CD4-positive, alpha-beta memory T cell (primary cell): ENCODE measurements around the gene RNF111. TPM values are rescaled to one million over a fixed set of nuclear protein-coding genes. Genes with fewer than 3 reads are reported as not detected.
"Not testable (repeated sequence)": the region's sequence is repeated elsewhere in the genome, so short reads cannot be mapped to it uniquely, and the experiment has no call there.

Source experiments
- CTCF ChIA-PET: fragments of 350-600 bp; sonication (Branson Sonifier 250); formaldehyde crosslinking; loops from one replicate; lab custom pipeline; 2021; ENCODE audit warnings: inconsistent platforms; ENCODE audit not compliant: partially characterized antibody; lab: Charles Lee
- POLR2A ChIA-PET: fragments of 350-600 bp; sonication (Branson Sonifier 250); formaldehyde crosslinking; loops from one replicate; lab custom pipeline; 2021; ENCODE audit not compliant: partially characterized antibody; lab: Charles Lee
- DNase-seq, 5 donors: peaks; one replicate each; pipeline versions ENCODE4 v3.0.0 to v3.0.0-alpha.2; 2020 to 2022; ENCODE audit warnings: mixed read lengths in 1 of 5
- H3K27ac ChIP-seq: one replicate; pipeline ENCODE4 v1.7.0; 2013; ENCODE audit warnings: low read depth, low read length
- H3K27me3 ChIP-seq: 2 replicates; pipeline ENCODE4 v1.7.0; 2013; ENCODE audit warnings: mild to moderate bottlenecking, low read length, moderate library complexity; ENCODE audit not compliant: insufficient read depth
- H3K36me3 ChIP-seq: 2 replicates; pipeline ENCODE4 v1.7.0; 2013; ENCODE audit warnings: mild to moderate bottlenecking, low read length, moderate library complexity; ENCODE audit not compliant: insufficient read depth
- H3K4me1 ChIP-seq: 2 replicates; pipeline ENCODE4 v1.7.0; 2013; ENCODE audit warnings: mild to moderate bottlenecking, low read length, moderate library complexity; ENCODE audit not compliant: insufficient read depth
- H3K4me3 ChIP-seq, 2 donors: one replicate each; pipeline ENCODE4 v1.7.0; 2013; ENCODE audit warnings: low read length in 2 of 2, mild to moderate bottlenecking in 1 of 2
- H3K9me3 ChIP-seq, 2 donors: one replicate each; pipeline ENCODE4 v1.7.0; 2013; ENCODE audit warnings: low read length in 2 of 2, control low read depth in 1 of 2; ENCODE audit not compliant: control insufficient read depth in 1 of 2
- H3K27ac Mint-ChIP-seq, 7 donors: one replicate each; pipeline ENCODE4 v1.8.0; 2020 to 2021; ENCODE audit warnings: mixed read lengths in 7 of 7, mild to moderate bottlenecking in 6 of 7, inconsistent platforms in 3 of 7, moderate library complexity in 3 of 7
- H3K27me3 Mint-ChIP-seq, 2 donors: one replicate each; pipeline ENCODE4 v1.8.0; 2020 to 2021; ENCODE audit warnings: mixed read lengths in 2 of 2
- H3K36me3 Mint-ChIP-seq, 2 donors: one replicate each; pipeline ENCODE4 v1.8.0; 2020 to 2021; ENCODE audit warnings: mixed read lengths in 2 of 2, inconsistent platforms in 1 of 2, mild to moderate bottlenecking in 1 of 2
- H3K4me1 Mint-ChIP-seq, 4 donors: one replicate each; pipeline ENCODE4 v1.8.0; 2020 to 2021; ENCODE audit warnings: mixed read lengths in 4 of 4, mild to moderate bottlenecking in 1 of 4
- H3K4me3 Mint-ChIP-seq, 8 donors: one replicate each; pipeline ENCODE4 v1.8.0; 2020 to 2021; ENCODE audit warnings: mixed read lengths in 8 of 8, mild to moderate bottlenecking in 7 of 8, moderate library complexity in 6 of 8, inconsistent platforms in 3 of 8
- H3K9me3 Mint-ChIP-seq, 8 donors: one replicate each; pipeline ENCODE4 v1.8.0; 2020 to 2021; ENCODE audit warnings: mixed read lengths in 8 of 8, mild to moderate bottlenecking in 5 of 8, inconsistent platforms in 3 of 8, moderate library complexity in 1 of 8
- intact Hi-C: fragments of 100-400 bp; cut with micrococcal nuclease; formaldehyde crosslinking; loops from one replicate; pipeline ENCODE4 v1.15.1; 2023
- polyA plus RNA-seq, 2 donors: library from polyadenylated mRNA; unstranded; fragments of 300-500 nt; fragmentation: Illumina TruSeq; gene quantifications; one replicate each; pipeline ENCODE4 v1.2.3, GENCODE V29; 2021
- total RNA-seq, 2 experiments: library from RNA; stranded (reverse); gene quantifications; one replicate each; pipeline ENCODE4 v1.2.3, GENCODE V29; 2021

The RNF111 gene
- total and polyA plus RNA-seq, 4 experiments from 2014 or later, result 11.1 to 60.9 (median 38.6) TPM

GRCh38 chr15:58994906-58995453 lies 7.5 kb downstream of the RNF111 start:
- H3K27me3 Mint-ChIP-seq, result no peaks in the 10 kb centered on the region
- ChIA-PET CTCF (interaction anchor here (0.7 kb wide), 1 partner anchor 13 kb away, joined by 3 read pairs; no protein-coding TSS in a partner anchor), POLR2A (no interaction called here)
- no peaks in the 10 kb centered on the region for H3K27me3 ChIP-seq
- H3K4me1 Mint-ChIP-seq, result peaks cover 30 to 57% (median 43%) of the 10 kb centered on the region in 4 donors
- peaks cover 5% of the 10 kb centered on the region for H3K36me3 ChIP-seq
- peaks cover 30% of the 10 kb centered on the region for H3K4me1 ChIP-seq
- H3K9me3 Mint-ChIP-seq, result no peaks in the 10 kb centered on the region
- peak overlapping the region in 1 of 7 donors; percentile 52 for H3K27ac Mint-ChIP-seq
- H3K36me3 Mint-ChIP-seq, result peaks cover 14 to 31% of the 10 kb centered on the region in 2 donors
- intact Hi-C loops, result no loop called here
- H3K4me3 ChIP-seq, result no peak overlapping the region
- H3K4me3 Mint-ChIP-seq, result peak overlapping the region in 1 of 8 donors; percentile 3
- no peaks in the 10 kb centered on the region for H3K9me3 ChIP-seq
- DNase-seq, result no peak
- H3K27ac ChIP-seq, result no peak overlapping the region

GRCh38 chr15:58999694-59000093 lies 12.2 kb downstream of the RNF111 start:
- Histone ChIP-seq H3K4me1 (peaks cover 10% of the 10 kb centered on the region), H3K36me3 (no peaks in the 10 kb centered on the region), H3K27ac (no peak overlapping the region), H3K27me3 (no peaks in the 10 kb centered on the region), H3K4me3 (no peak overlapping the region), H3K9me3 (no peaks in the 10 kb centered on the region)
- ChIA-PET POLR2A (interaction anchor here (0.8 kb wide), 1 partner anchor 12 kb away, joined by 3 read pairs; the partner anchor contains the start of gene RNF111), CTCF (interaction anchor here (1.0 kb wide), 1 partner anchor 11 kb away, joined by 3 read pairs; no protein-coding TSS in a partner anchor)
- Mint-ChIP-seq H3K4me1 (peaks cover 25 to 58% (median 40%) of the 10 kb centered on the region in 4 donors), H3K27me3 (no peaks in the 10 kb centered on the region), H3K9me3 (no peaks in the 10 kb centered on the region), H3K27ac (peak overlapping the region in 1 of 7 donors; percentile 9), H3K36me3 (peaks cover 12 to 17% of the 10 kb centered on the region in 2 donors), H3K4me3 (peak overlapping the region in 1 of 8 donors; percentile 10)
- no peak for DNase-seq
- intact Hi-C loops, result no loop called here

- H3K27ac ChIP-seq, POLR2A ChIA-PET, H3K27me3 ChIP-seq, intact Hi-C loops, H3K4me3 ChIP-seq, H3K9me3 ChIP-seq, DNase-seq, H3K27me3 Mint-ChIP-seq, H3K4me3 Mint-ChIP-seq, H3K36me3 ChIP-seq, H3K9me3 Mint-ChIP-seq: not testable (repeated sequence)
- CTCF ChIA-PET, result interaction anchor here (1.0 kb wide), 1 partner anchor 11 kb away, joined by 3 read pairs; no protein-coding TSS in a partner anchor
- Mint-ChIP-seq H3K27ac (peak overlapping the region in 1 of 7 donors; percentile 9), H3K36me3 (peaks cover 12 to 17% of the 10 kb centered on the region in 2 donors), H3K4me1 (peaks cover 22 to 58% (median 38%) of the 10 kb centered on the region in 4 donors)
- H3K4me1 ChIP-seq, result peaks cover 10% of the 10 kb centered on the region
Observed at GRCh38 chr15:59000251-59000650, 12.8 kb downstream of the RNF111 start.

- CTCF ChIA-PET, result no interaction called here
- Mint-ChIP-seq H3K4me3 (no peak overlapping the region), H3K36me3 (peaks cover 23 to 28% of the 10 kb centered on the region in 2 donors), H3K9me3 (no peaks in the 10 kb centered on the region), H3K4me1 (peaks cover 23 to 58% (median 45%) of the 10 kb centered on the region in 4 donors), H3K27ac (no peak overlapping the region), H3K27me3 (no peaks in the 10 kb centered on the region)
- Histone ChIP-seq H3K4me1 (no peaks in the 10 kb centered on the region), H3K27ac (no peak overlapping the region), H3K36me3 (no peaks in the 10 kb centered on the region), H3K27me3 (no peaks in the 10 kb centered on the region), H3K9me3 (no peaks in the 10 kb centered on the region), H3K4me3 (no peak overlapping the region)
- intact Hi-C loops, result no loop called here
- POLR2A ChIA-PET, result no interaction called here
- DNase-seq, result no peak
Observed at GRCh38 chr15:59001946-59002345, 14.5 kb downstream of the RNF111 start.

- ChIA-PET POLR2A (interaction anchor here (1.7 kb wide), 1 partner anchor 11 kb away, joined by 5 read pairs; no protein-coding TSS in a partner anchor), CTCF (no interaction called here)
- Mint-ChIP-seq H3K4me1 (peaks cover 20 to 54% (median 43%) of the 10 kb centered on the region in 4 donors), H3K9me3 (no peaks in the 10 kb centered on the region), H3K27ac (peak overlapping the region in 3 of 7 donors; percentile 2 to 52 (median 18)), H3K4me3 (no peak overlapping the region), H3K36me3 (peaks cover 27 to 32% of the 10 kb centered on the region in 2 donors), H3K27me3 (no peaks in the 10 kb centered on the region)
- no peak for DNase-seq
- Histone ChIP-seq H3K27me3 (no peaks in the 10 kb centered on the region), H3K4me1 (no peaks in the 10 kb centered on the region), H3K9me3 (no peaks in the 10 kb centered on the region), H3K4me3 (no peak overlapping the region), H3K36me3 (no peaks in the 10 kb centered on the region), H3K27ac (no peak overlapping the region)
- intact Hi-C loops, result no loop called here
Observed at GRCh38 chr15:59002418-59002859, 15.0 kb downstream of the RNF111 start.

GRCh38 chr15:59005579-59005978 lies 18.1 kb downstream of the RNF111 start:
- no peak for DNase-seq
- H3K4me1 Mint-ChIP-seq, result peaks cover 22 to 47% (median 34%) of the 10 kb centered on the region in 4 donors
- no peaks in the 10 kb centered on the region for H3K9me3 Mint-ChIP-seq
- ChIA-PET POLR2A (interaction anchor here (0.6 kb wide), 1 partner anchor 1579 kb away, joined by 3 read pairs; no protein-coding TSS in a partner anchor), CTCF (no interaction called here)
- intact Hi-C loops, result no loop called here
- no peak overlapping the region for H3K4me3 ChIP-seq
- peak overlapping the region in 1 of 7 donors; percentile 29 for H3K27ac Mint-ChIP-seq
- no peaks in the 10 kb centered on the region for H3K27me3 Mint-ChIP-seq
- no peaks in the 10 kb centered on the region for H3K4me1 ChIP-seq
- H3K27ac ChIP-seq, result no peak overlapping the region
- no peaks in the 10 kb centered on the region for H3K27me3 ChIP-seq
- H3K4me3 Mint-ChIP-seq, result no peak overlapping the region
- no peaks in the 10 kb centered on the region for H3K36me3 ChIP-seq
- H3K36me3 Mint-ChIP-seq, result peaks cover 34 to 38% of the 10 kb centered on the region in 2 donors
- no peaks in the 10 kb centered on the region for H3K9me3 ChIP-seq

GRCh38 chr15:59008086-59008485 lies 20.6 kb downstream of the RNF111 start:
- Histone ChIP-seq H3K27ac (no peak overlapping the region), H3K9me3 (no peaks in the 10 kb centered on the region), H3K36me3 (no peaks in the 10 kb centered on the region), H3K27me3 (no peaks in the 10 kb centered on the region), H3K4me3 (no peak overlapping the region), H3K4me1 (no peaks in the 10 kb centered on the region)
- no peak for DNase-seq
- H3K36me3 Mint-ChIP-seq, result peaks cover 38 to 42% of the 10 kb centered on the region in 2 donors
- POLR2A ChIA-PET, result no interaction called here
- CTCF ChIA-PET, result interaction anchor here (1.5 kb wide), 1 partner anchor 13 kb away, joined by 3 read pairs; no protein-coding TSS in a partner anchor
- intact Hi-C loops, result no loop called here
- no peaks in the 10 kb centered on the region for H3K9me3 Mint-ChIP-seq
- no peaks in the 10 kb centered on the region for H3K27me3 Mint-ChIP-seq
- H3K27ac Mint-ChIP-seq, result no peak overlapping the region
- H3K4me1 Mint-ChIP-seq, result peaks cover 21 to 43% (median 31%) of the 10 kb centered on the region in 4 donors
- no peak overlapping the region for H3K4me3 Mint-ChIP-seq
